ENCODE measurements around the gene RPL15. TPM values are rescaled to one million over a fixed set of nuclear protein-coding genes. Genes with fewer than 3 reads are reported as not detected.
A peak's percentile ranks its signal among the peaks of the same experiment; 100 is the strongest.

RPL15 gene
- total and polyA plus RNA-seq, 9 donors: 2,355 to 2,951 (median 2,579) TPM

DNA sequence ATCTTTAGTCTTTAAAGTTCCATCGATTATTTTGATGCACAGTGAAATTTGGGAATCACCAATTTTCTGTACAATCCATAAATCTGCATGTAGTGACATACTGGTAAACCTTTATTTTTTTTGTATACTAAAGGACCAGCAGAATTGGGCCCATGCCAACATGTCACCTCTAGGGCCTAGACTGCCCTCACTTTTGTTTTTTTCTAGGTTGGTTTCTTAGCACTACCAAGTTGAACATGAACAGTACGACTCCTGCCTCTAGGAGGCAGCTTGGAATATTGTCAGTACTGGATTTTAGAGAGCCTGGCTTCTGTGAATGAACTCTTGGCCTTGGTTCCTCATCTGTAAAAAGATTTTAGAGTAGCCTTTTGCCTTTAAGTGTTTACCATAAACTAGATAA, 32.5 kb upstream of the RPL15 start:
- Histone ChIP-seq H3K27me3 (ENCODE audit: control insufficient read depth, insufficient read depth, low read length) (no peaks in the 10 kb centered on the region), H3K4me1 (ENCODE audit: control insufficient read depth, insufficient read depth, low read length) (no peaks in the 10 kb centered on the region), H3K4me3 (ENCODE audit: low read length) (no peak overlapping the region), H3K27ac (ENCODE audit: low read length) (no peak overlapping the region), H3K36me3 (ENCODE audit: control insufficient read depth, insufficient read depth, low read length) (peaks cover 4% of the 10 kb centered on the region), H3K9me3 (replicated peaks; ENCODE audit: control insufficient read depth, low read depth, low read length) (no peaks in the 10 kb centered on the region)
- no peak for DNase-seq
- no CpG with 5 or more reads among the region's 2 CpGs for WGBS (ENCODE audit: insufficient coverage)

DNA sequence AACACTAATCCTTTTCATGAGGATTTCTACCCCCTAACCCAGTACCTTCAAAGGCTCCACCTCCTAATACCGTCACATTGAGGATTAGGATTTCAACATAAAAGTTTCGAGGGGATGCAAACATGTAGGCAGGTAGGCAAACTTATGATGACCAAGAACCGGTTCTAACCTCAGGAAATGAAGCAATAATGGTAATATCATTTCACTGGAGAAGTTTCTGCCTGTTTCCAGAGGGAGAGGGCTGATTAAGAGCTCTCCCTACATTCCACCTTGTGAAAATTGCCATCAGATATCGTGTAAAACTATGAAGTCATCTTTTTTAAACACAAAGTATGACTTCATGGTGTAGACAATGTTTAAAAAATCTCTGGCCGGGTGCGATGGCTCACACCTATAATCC, 31.7 kb upstream of the RPL15 start:
- Histone ChIP-seq H3K4me1 (ENCODE audit: control insufficient read depth, insufficient read depth, low read length) (no peaks in the 10 kb centered on the region), H3K4me3 (ENCODE audit: low read length) (no peak overlapping the region), H3K36me3 (ENCODE audit: control insufficient read depth, insufficient read depth, low read length) (peaks cover 4% of the 10 kb centered on the region), H3K27me3 (ENCODE audit: control insufficient read depth, insufficient read depth, low read length) (no peaks in the 10 kb centered on the region), H3K9me3 (replicated peaks; ENCODE audit: control insufficient read depth, low read depth, low read length) (no peaks in the 10 kb centered on the region), H3K27ac (ENCODE audit: low read length) (no peak overlapping the region)
- whole genome bisulfite sequencing (ENCODE audit: insufficient coverage): no CpG with 5 or more reads among the region's 6 CpGs
- no peak for DNase-seq

DNA sequence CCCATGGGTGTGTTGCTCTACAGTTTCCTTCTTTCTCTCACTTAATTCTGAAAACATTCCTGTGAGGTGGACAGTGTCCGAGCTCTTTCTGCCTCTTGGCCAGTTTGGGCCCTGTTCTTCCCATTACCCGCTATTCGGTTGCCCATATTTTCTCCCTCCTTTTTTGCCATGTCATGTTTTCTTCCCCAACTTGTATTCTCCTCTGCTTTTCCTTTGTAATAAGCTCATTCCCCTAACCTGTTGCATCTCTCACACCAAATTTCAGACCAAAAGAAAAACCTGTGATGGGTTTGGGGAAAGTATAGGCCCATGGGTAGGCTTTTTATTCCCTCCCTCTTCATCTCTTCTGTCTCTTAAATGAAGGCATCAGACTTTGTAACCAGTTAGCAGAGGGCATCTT, 30.6 kb upstream of the RPL15 start:
- H3K9me3 ChIP-seq (replicated peaks; ENCODE audit: control insufficient read depth, low read depth, low read length): no peaks in the 10 kb centered on the region
- 90% methylated on average over 3 of the region's 3 CpGs for WGBS (ENCODE audit: insufficient coverage)
- no peak overlapping the region for H3K27ac ChIP-seq (ENCODE audit: low read length)

DNA sequence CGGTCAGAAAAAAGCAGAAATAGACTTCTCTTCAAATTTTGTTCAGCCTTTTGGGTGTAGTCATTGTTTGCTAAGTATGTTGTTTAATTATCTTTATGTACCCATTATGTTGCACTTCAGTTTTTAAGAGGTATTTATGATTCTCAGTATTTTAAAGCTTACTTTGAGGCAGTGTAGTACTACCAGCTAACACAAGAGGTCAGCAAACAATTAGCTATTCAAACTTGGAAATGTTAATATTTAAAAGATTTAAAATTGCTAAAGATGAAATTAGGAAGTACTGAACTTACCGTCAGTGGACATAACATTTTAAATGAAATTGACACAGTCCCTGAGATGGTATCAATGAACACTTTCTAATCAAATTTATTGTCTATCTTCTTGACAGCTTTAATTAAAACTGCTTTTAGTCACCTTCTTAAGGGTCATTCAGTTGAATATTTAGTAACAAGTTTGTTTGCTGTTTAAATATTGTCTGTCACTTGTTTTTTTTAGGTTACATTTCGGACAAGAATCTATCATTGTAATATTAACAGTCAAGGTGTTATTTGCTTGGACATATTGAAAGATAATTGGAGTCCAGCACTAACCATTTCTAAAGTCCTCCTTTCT, 28.2 kb upstream of the RPL15 start:
- no peaks in the 10 kb centered on the region for H3K9me3 ChIP-seq (replicated peaks; ENCODE audit: control insufficient read depth, low read depth, low read length)
- H3K4me3 ChIP-seq (ENCODE audit: low read length): no peak overlapping the region
- DNase-seq: peak; percentile 52
- H3K36me3 ChIP-seq (ENCODE audit: control insufficient read depth, insufficient read depth, low read length): peaks cover 4% of the 10 kb centered on the region
- H3K27ac ChIP-seq (ENCODE audit: low read length): no peak overlapping the region
- no CpG with 5 or more reads among the region's 3 CpGs for WGBS (ENCODE audit: insufficient coverage)
- no peaks in the 10 kb centered on the region for H3K27me3 ChIP-seq (ENCODE audit: control insufficient read depth, insufficient read depth, low read length)
- no peaks in the 10 kb centered on the region for H3K4me1 ChIP-seq (ENCODE audit: control insufficient read depth, insufficient read depth, low read length)

More for the DNA sequence above, 30.6 kb upstream of the RPL15 start:
- Histone ChIP-seq H3K36me3 (ENCODE audit: control insufficient read depth, insufficient read depth, low read length) (peaks cover 4% of the 10 kb centered on the region), H3K4me3 (ENCODE audit: low read length) (no peak overlapping the region), H3K27me3 (ENCODE audit: control insufficient read depth, insufficient read depth, low read length) (no peaks in the 10 kb centered on the region), H3K4me1 (ENCODE audit: control insufficient read depth, insufficient read depth, low read length) (no peaks in the 10 kb centered on the region)
- no peak for DNase-seq

DNA sequence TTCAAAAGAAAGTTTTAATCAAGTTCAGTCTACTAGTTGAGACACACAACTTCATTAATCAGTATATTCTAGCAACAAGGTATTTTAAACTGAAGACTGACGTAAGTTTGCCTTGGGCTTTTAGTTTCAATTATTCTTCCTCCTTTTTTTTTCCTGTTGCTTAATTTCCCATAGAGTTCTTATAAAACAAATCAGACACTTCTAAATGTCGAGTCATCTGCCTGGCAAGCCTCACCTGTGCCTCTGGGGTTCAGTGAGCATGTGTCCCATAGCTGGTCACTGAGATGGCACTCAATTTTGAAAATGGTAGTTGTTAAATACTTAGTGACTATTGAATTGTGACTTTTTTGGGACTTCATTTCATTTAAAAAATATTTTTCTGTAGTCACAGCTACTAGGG, 27.5 kb upstream of the RPL15 start:
- no peak for DNase-seq
- no CpG with 5 or more reads among the region's 2 CpGs for WGBS (ENCODE audit: insufficient coverage)
- Histone ChIP-seq H3K9me3 (replicated peaks; ENCODE audit: control insufficient read depth, low read depth, low read length) (no peaks in the 10 kb centered on the region), H3K27me3 (ENCODE audit: control insufficient read depth, insufficient read depth, low read length) (no peaks in the 10 kb centered on the region), H3K27ac (ENCODE audit: low read length) (no peak overlapping the region), H3K4me1 (ENCODE audit: control insufficient read depth, insufficient read depth, low read length) (no peaks in the 10 kb centered on the region), H3K36me3 (ENCODE audit: control insufficient read depth, insufficient read depth, low read length) (peaks cover 5% of the 10 kb centered on the region), H3K4me3 (ENCODE audit: low read length) (no peak overlapping the region)

DNA sequence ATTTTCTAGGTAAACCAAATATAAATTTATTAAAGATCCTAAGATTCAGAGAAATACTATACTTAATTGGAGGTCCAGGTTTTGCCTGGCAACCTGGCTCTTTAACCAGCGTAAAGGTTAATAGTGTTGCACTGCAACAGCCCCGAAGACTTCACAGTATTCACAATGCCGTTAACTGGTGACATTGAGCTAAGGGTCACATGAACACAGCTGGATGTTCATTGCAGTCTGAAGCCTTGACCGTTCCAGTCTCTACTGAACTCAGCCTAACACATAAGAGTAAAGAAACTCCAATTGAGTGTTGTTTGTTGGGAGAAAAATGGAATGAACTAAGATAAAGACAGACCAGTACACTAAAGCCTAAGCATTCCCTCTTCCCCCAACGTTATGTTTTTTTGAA, 27.0 kb upstream of the RPL15 start:
- no peak overlapping the region for H3K4me3 ChIP-seq (ENCODE audit: low read length)
- no peak overlapping the region for H3K27ac ChIP-seq (ENCODE audit: low read length)
- H3K4me1 ChIP-seq (ENCODE audit: control insufficient read depth, insufficient read depth, low read length): no peaks in the 10 kb centered on the region
- H3K9me3 ChIP-seq (replicated peaks; ENCODE audit: control insufficient read depth, low read depth, low read length): no peaks in the 10 kb centered on the region
- no peaks in the 10 kb centered on the region for H3K27me3 ChIP-seq (ENCODE audit: control insufficient read depth, insufficient read depth, low read length)
- DNase-seq: no peak
- 100% methylated on average over 1 of the region's 5 CpGs for WGBS (ENCODE audit: insufficient coverage)
- peaks cover 10% of the 10 kb centered on the region for H3K36me3 ChIP-seq (ENCODE audit: control insufficient read depth, insufficient read depth, low read length)

DNA sequence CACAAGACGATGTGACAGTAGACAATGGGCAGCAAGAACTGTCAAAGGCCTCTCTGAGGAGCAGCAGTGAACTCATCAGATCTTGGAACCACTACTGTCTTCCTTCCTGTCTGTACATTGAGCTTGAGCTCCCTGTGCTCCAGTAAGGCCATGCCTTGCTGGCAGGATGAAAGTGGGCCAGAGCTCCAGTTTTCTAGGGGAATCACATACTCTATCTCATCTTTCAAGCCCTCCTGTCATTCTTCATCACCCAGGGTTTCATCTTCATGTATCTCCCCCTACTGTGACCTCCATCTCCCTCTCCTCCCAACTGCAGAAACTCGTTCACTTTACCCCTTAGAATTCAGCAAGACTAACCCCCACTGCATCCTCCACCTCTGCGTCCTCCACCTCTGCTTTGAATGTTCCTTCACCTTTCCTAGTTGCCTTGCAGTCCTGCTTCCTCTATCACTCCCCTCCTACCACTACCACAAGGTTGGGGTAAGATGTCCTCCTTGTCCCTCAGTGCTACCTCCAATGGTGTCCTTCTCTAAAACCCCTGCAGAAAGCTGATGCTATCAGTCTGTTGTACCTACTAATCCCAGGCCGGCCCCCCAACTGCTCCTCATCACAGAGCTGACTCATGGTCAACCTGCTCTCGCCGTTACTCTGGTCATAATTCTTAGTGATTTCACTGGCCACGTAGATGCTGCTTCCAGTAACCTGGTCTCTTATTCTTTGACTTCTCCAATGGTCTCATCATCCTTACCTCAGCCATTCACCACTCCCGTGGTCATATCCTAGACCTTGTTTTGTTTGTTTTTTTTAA, 22.5 kb upstream of the RPL15 start:
- Histone ChIP-seq H3K27me3 (ENCODE audit: control insufficient read depth, insufficient read depth, low read length) (no peaks in the 10 kb centered on the region), H3K4me1 (ENCODE audit: control insufficient read depth, insufficient read depth, low read length) (no peaks in the 10 kb centered on the region), H3K36me3 (ENCODE audit: control insufficient read depth, insufficient read depth, low read length) (peaks cover 19% of the 10 kb centered on the region), H3K9me3 (replicated peaks; ENCODE audit: control insufficient read depth, low read depth, low read length) (no peaks in the 10 kb centered on the region), H3K27ac (ENCODE audit: low read length) (no peak overlapping the region), H3K4me3 (ENCODE audit: low read length) (no peak overlapping the region)
- 78% methylated on average over 6 of the region's 8 CpGs for WGBS (ENCODE audit: insufficient coverage)
- no peak for DNase-seq

DNA sequence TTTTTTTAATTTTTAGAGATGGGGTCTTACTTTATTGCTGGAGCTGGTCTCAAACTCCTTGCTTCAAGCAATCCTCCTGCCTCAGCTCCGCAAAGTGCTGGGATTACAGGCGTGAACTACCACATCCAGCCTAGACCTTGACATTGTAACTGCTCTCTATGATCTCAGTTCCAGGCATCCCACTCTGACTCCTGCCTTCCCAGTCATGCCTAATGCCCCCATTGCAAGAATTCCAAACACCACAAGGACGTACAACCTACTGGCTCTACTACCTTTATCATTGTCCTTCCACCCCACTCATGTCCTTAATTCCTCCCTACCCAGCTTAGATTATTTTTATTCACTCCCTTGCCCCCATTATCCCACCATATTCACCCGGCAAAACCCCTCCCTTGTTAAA, 21.8 kb upstream of the RPL15 start:
- H3K4me3 ChIP-seq (ENCODE audit: low read length): no peak overlapping the region
- 87% methylated on average over 4 of the region's 4 CpGs for WGBS (ENCODE audit: insufficient coverage)
- DNase-seq: no peak

DNA sequence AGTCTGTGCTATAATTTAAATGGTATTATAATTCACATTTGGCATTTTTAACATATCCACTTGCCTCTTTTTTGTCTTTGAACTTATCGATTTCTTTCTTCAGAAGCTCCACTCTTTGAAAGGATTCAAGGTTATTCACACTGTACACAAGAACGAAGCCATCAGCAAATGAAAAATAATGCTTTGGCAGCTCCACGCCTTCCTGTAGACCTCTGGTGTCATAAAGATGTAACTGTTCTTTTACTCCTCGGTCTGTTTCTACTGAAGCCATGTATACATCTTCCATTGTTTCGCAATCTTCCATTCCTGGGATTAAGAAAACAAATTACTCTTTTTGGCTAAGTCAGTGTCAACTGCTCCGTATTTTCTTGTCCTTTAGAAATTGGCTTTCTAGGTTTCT, 16.2 kb upstream of the RPL15 start:
- peaks cover 22% of the 10 kb centered on the region for H3K36me3 ChIP-seq (ENCODE audit: control insufficient read depth, insufficient read depth, low read length)
- H3K9me3 ChIP-seq (replicated peaks; ENCODE audit: control insufficient read depth, low read depth, low read length): no peaks in the 10 kb centered on the region
- no peak overlapping the region for H3K27ac ChIP-seq (ENCODE audit: low read length)
- H3K27me3 ChIP-seq (ENCODE audit: control insufficient read depth, insufficient read depth, low read length): no peaks in the 10 kb centered on the region
- 91% methylated on average over 5 of the region's 6 CpGs for WGBS (ENCODE audit: insufficient coverage)
- no peak overlapping the region for H3K4me3 ChIP-seq (ENCODE audit: low read length)
- H3K4me1 ChIP-seq (ENCODE audit: control insufficient read depth, insufficient read depth, low read length): no peaks in the 10 kb centered on the region
- no peak for DNase-seq

More for the DNA sequence above, 21.8 kb upstream of the RPL15 start:
- Histone ChIP-seq H3K27me3 (ENCODE audit: control insufficient read depth, insufficient read depth, low read length) (no peaks in the 10 kb centered on the region), H3K27ac (ENCODE audit: low read length) (no peak overlapping the region), H3K36me3 (ENCODE audit: control insufficient read depth, insufficient read depth, low read length) (peaks cover 24% of the 10 kb centered on the region), H3K9me3 (replicated peaks; ENCODE audit: control insufficient read depth, low read depth, low read length) (no peaks in the 10 kb centered on the region), H3K4me1 (ENCODE audit: control insufficient read depth, insufficient read depth, low read length) (no peaks in the 10 kb centered on the region)

DNA sequence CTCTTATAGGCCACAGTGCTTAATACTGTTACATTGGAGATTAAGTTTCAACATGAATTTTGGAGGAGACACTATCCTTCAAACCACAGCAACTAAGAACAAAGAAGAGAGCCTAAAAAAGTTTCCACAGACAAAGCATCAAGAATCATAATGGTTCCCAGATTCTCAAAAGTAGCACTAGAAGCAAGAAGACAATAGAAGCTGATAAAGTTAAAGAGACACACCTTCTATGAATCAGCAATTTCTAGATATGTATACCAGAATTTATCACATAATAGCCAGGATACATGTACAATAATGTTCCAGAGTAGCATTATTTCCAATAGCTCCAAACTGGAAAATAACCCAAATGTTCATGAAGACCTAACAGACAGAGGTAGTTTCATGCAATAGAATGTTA, 12.4 kb upstream of the RPL15 start:
- H3K4me3 ChIP-seq (ENCODE audit: low read length): no peak overlapping the region
- no peak overlapping the region for H3K27ac ChIP-seq (ENCODE audit: low read length)
- H3K4me1 ChIP-seq (ENCODE audit: control insufficient read depth, insufficient read depth, low read length): no peaks in the 10 kb centered on the region
- H3K36me3 ChIP-seq (ENCODE audit: control insufficient read depth, insufficient read depth, low read length): peaks cover 13% of the 10 kb centered on the region
- H3K27me3 ChIP-seq (ENCODE audit: control insufficient read depth, insufficient read depth, low read length): no peaks in the 10 kb centered on the region
- H3K9me3 ChIP-seq (replicated peaks; ENCODE audit: control insufficient read depth, low read depth, low read length): no peaks in the 10 kb centered on the region
- no peak for DNase-seq
